ENCODE results near the gene DNAH2.
A peak's percentile ranks its signal among the peaks of the same experiment; 100 is the strongest.

DNAH2 gene

DNA sequence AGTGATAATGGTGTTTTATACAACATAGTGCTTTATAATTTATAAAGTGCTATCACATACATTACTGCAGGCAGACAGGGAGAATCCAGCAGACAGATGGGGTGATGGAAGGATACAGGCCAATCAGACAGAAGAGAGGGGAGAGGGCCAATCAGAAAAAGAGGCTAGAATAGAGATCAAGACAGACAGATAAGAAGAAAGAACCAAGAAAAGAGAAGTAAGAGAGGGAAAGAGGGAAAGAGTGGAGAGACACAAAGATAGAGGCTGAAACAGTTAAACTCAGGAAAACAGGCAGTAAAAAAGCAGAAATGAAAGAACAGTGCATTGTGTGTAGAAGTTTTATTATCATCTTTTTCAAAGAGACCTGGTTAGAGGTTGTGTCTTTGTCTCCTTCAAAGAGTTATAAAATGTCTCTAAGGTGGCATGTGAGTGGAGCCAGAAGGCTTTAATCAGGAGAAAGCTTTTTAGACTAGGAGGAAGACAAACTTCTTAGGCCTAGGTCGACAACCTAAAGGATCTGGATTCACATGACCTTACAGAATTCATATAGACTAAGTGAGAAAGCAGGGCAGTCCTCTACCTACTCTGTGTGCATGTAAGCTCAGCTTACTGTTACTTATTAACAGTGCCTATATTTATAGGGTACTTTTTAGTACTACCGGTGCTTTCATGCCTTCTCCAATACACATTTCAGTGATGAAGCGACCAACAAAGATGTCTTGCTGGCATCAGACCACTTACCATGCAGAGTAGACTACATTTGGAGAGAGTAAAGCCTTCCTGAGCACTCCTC is 162.7 kb downstream of the DNAH2 start:
- Histone ChIP-seq H3K27ac (no peak overlapping the region), H3K27me3 (peaks cover 0 to 15% of the 10 kb centered on the region in 2 donors), H3K4me3 (no peak overlapping the region), H3K9me3 (no peaks in the 10 kb centered on the region), H3K4me1 (peaks cover 0 to 7% (median under 1%) of the 10 kb centered on the region in 4 donors), H3K36me3 (peaks cover 0 to 16% (median 6%) of the 10 kb centered on the region in 3 donors)
- no peak for DNase-seq
- intact Hi-C loops (cut with DNase I; ENCODE audit: low total_unique reads) = no loop called here
- TF ChIP-seq, protein P1, sequence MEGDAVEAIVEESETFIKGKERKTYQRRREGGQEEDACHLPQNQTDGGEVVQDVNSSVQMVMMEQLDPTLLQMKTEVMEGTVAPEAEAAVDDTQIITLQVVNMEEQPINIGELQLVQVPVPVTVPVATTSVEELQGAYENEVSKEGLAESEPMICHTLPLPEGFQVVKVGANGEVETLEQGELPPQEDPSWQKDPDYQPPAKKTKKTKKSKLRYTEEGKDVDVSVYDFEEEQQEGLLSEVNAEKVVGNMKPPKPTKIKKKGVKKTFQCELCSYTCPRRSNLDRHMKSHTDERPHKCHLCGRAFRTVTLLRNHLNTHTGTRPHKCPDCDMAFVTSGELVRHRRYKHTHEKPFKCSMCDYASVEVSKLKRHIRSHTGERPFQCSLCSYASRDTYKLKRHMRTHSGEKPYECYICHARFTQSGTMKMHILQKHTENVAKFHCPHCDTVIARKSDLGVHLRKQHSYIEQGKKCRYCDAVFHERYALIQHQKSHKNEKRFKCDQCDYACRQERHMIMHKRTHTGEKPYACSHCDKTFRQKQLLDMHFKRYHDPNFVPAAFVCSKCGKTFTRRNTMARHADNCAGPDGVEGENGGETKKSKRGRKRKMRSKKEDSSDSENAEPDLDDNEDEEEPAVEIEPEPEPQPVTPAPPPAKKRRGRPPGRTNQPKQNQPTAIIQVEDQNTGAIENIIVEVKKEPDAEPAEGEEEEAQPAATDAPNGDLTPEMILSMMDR (IDR thresholded peaks at IDR 0.05) = no peak

DNA sequence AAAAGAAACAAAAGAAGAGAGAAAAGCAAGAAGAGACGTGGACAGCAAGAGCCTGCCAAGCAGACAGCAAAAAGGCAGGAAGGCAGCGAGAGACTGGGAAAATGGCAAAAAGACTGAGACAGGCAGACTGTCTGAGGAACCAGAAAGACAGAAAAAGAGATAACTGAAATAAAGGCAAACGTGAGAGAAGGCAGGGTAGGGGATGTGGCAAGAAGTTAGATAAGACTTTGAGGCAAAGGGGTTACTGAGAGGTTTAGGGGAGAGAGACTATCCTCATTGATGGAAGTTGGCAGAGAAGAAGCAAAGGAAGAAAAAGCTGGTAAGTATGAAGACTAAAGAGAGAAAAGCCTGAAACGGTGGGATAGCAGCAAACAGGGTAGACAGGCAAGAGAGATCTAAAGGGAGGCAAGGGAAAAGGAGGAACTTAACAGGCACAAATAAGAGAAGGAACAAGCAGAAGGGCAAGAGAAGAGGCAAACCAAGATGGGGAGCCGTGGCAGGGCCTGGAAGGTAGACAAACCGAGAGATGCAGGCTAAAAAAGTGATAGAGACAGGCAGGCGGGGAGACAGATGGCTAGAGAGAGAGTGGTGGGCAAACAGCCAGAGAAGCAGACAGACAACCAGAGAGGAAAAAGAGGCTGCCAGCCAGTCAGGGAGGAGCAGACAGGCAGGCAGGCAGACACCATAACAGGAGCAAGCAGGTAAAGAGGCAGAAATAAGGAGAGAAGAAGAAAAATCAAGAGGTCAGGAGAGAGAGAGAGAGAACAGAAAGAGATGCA is 163.9 kb downstream of the DNAH2 start:
- Histone ChIP-seq H3K4me1 (peaks cover 0 to 19% (median 11%) of the 10 kb centered on the region in 4 donors), H3K36me3 (peaks cover 0 to 16% (median 6%) of the 10 kb centered on the region in 3 donors), H3K27ac (no peak overlapping the region), H3K4me3 (no peak overlapping the region), H3K9me3 (no peaks in the 10 kb centered on the region), H3K27me3 (peaks cover 0 to 22% of the 10 kb centered on the region in 2 donors)
- intact Hi-C loops (cut with DNase I; ENCODE audit: low total_unique reads) = no loop called here
- TF ChIP-seq, protein P1 (IDR thresholded peaks at IDR 0.05) = no peak
- DNase-seq = no peak

DNA sequence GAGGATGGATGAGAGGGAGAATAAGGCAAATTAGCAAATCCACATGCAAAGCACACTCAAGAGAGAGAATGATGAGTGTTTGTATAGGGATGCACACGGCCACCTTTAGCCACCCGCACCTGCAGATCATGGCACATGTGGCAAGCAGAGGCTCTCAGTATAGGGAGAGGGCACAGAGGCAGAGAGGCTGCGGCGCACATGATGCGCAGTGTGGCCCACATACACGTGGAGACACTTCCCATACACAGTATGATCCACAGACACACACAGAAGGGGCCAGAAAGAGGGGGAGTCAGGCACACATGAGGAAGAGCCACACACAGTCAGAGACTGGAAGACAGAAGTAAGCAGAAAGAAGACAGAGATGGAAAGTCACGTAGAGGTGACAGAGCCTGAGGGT is 164.5 kb downstream of the DNAH2 start:
- DNase-seq = no peak
- peaks cover 0 to 25% (median 17%) of the 10 kb centered on the region in 4 donors for H3K4me1 ChIP-seq
- peaks cover 0 to 22% of the 10 kb centered on the region in 2 donors for H3K27me3 ChIP-seq
- H3K9me3 ChIP-seq = no peaks in the 10 kb centered on the region
- peaks cover 0 to 16% (median 6%) of the 10 kb centered on the region in 3 donors for H3K36me3 ChIP-seq
- TF ChIP-seq, protein P1 (IDR thresholded peaks at IDR 0.05) = no peak
- no peak overlapping the region for H3K27ac ChIP-seq
- intact Hi-C loops (cut with DNase I; ENCODE audit: low total_unique reads) = no loop called here
- no peak overlapping the region for H3K4me3 ChIP-seq

DNA sequence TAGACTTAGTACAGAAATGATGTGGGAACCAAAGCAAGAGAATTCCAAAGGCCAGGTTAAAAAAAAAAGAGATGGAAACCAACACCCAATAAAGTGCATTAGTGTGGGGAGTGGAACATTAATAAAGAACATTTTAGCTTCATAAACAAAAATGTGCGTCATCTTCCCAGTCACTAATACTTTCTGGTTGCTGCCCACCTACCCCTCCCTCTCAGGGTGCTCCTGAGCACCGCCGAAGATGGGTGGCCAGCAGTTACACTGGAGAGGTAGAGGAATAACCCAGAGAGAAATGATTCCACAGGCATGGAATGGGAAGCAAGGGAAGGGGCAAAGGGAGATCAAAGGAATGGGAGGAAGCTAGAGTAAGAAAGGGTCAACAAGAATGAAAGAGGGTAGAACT is 165.1 kb downstream of the DNAH2 start:
- peaks cover under 1 to 29% (median 21%) of the 10 kb centered on the region in 4 donors for H3K4me1 ChIP-seq
- peak overlapping the region in 1 of 2 donors; percentile 58 for H3K27ac ChIP-seq

More for the DNA sequence above, 165.1 kb downstream of the DNAH2 start:
- TF ChIP-seq, protein P1 (IDR thresholded peaks at IDR 0.05) = no peak
- no peaks in the 10 kb centered on the region for H3K9me3 ChIP-seq
- H3K36me3 ChIP-seq = peaks cover 0 to 16% (median 6%) of the 10 kb centered on the region in 3 donors
- no peak for DNase-seq
- peaks cover 0 to 22% of the 10 kb centered on the region in 2 donors for H3K27me3 ChIP-seq
- H3K4me3 ChIP-seq = no peak overlapping the region
- intact Hi-C loops (cut with DNase I; ENCODE audit: low total_unique reads) = no loop called here

Data from tibial artery (tissue), 4 donors.